HEK293 (cell line): Measurements from ENCODE around the gene CEP295NL.

Source experiments
- PBX3 ChIP-seq: sonication (generic); formaldehyde crosslinking; IDR thresholded peaks from 2 replicates; pipeline ENCODE4 v1.8.1; 2022; ENCODE audit warnings: mild to moderate bottlenecking, moderate library complexity, missing genetic modification reagents
- PRDM2 ChIP-seq: fragments of 450-650 bp; formaldehyde crosslinking; IDR thresholded peaks from 2 replicates; pipeline ENCODE4 v1.5.1; 2016; ENCODE audit warnings: missing biosample characterization, missing genetic modification characterization, borderline replicate concordance
- REPIN1 ChIP-seq: fragments of 450-650 bp; formaldehyde crosslinking; IDR thresholded peaks from 2 replicates; pipeline ENCODE4 v1.5.1; 2017; ENCODE audit warnings: missing biosample characterization, missing genetic modification characterization, low read depth
- SALL2 ChIP-seq: fragments of 450-650 bp; formaldehyde crosslinking; IDR thresholded peaks from 2 replicates; pipeline ENCODE4 v1.5.0; 2017; ENCODE audit warnings: missing biosample characterization, mild to moderate bottlenecking, missing genetic modification characterization, borderline replicate concordance
- SCRT1 ChIP-seq: fragments of 450-650 bp; formaldehyde crosslinking; IDR thresholded peaks from 2 replicates; pipeline ENCODE4 v1.5.1; 2016; ENCODE audit warnings: missing biosample characterization, missing genetic modification characterization, borderline replicate concordance
- SP3 ChIP-seq: fragments of 450-650 bp; formaldehyde crosslinking; IDR thresholded peaks from 2 replicates; pipeline ENCODE4 v1.5.1; 2016; ENCODE audit warnings: missing biosample characterization, missing genetic modification characterization
- ZBTB7A ChIP-seq: fragments of 450-650 bp; formaldehyde crosslinking; IDR thresholded peaks from 2 replicates; pipeline ENCODE4 v1.5.1; 2016; ENCODE audit warnings: low read depth, missing biosample characterization, missing genetic modification characterization
- ZBTB8A ChIP-seq: fragments of 450-650 bp; formaldehyde crosslinking; IDR thresholded peaks from 2 replicates; pipeline ENCODE4 v1.5.1; 2016; ENCODE audit warnings: missing biosample characterization, missing genetic modification characterization
- ZEB2 ChIP-seq: fragments of 450-650 bp; formaldehyde crosslinking; IDR thresholded peaks from 2 replicates; pipeline ENCODE4 v1.5.1; 2016; ENCODE audit warnings: missing biosample characterization, missing genetic modification characterization
- ZFP3 ChIP-seq: fragments of 450-650 bp; formaldehyde crosslinking; IDR thresholded peaks from 2 replicates; pipeline ENCODE4 v1.5.1; 2016; ENCODE audit warnings: low read depth, missing biosample characterization, missing genetic modification characterization
- ZIC2 ChIP-seq: fragments of 450-650 bp; formaldehyde crosslinking; IDR thresholded peaks from 2 replicates; pipeline ENCODE4 v1.5.1; 2016; ENCODE audit warnings: missing biosample characterization, missing genetic modification characterization
- ZNF112 ChIP-seq: fragments of 450-650 bp; formaldehyde crosslinking; IDR thresholded peaks from 2 replicates; pipeline ENCODE4 v1.5.0; 2017; ENCODE audit warnings: missing biosample characterization, missing genetic modification characterization
- ZNF114 ChIP-seq: fragments of 450-650 bp; formaldehyde crosslinking; IDR thresholded peaks from 2 replicates; pipeline ENCODE4 v1.5.0; 2017; ENCODE audit warnings: missing biosample characterization, missing genetic modification characterization
- ZNF121 ChIP-seq: fragments of 450-650 bp; formaldehyde crosslinking; IDR thresholded peaks from 2 replicates; pipeline ENCODE4 v1.5.1; 2016; ENCODE audit warnings: missing biosample characterization, missing genetic modification characterization
- ZNF174 ChIP-seq: fragments of 450-650 bp; formaldehyde crosslinking; IDR thresholded peaks from 2 replicates; pipeline ENCODE4 v1.5.0; 2017; ENCODE audit warnings: missing biosample characterization, mild to moderate bottlenecking, missing genetic modification characterization
- ZNF2 ChIP-seq: fragments of 450-650 bp; formaldehyde crosslinking; IDR thresholded peaks from 2 replicates; pipeline ENCODE4 v1.5.1; 2016; ENCODE audit warnings: missing biosample characterization, missing genetic modification characterization
- ZNF239 ChIP-seq: fragments of 450-650 bp; formaldehyde crosslinking; IDR thresholded peaks from 2 replicates; pipeline ENCODE4 v1.5.1; 2016; ENCODE audit warnings: missing biosample characterization, missing genetic modification characterization
- ZNF26 ChIP-seq: fragments of 450-650 bp; formaldehyde crosslinking; IDR thresholded peaks from 2 replicates; pipeline ENCODE4 v1.5.1; 2016; ENCODE audit warnings: missing biosample characterization, missing genetic modification characterization
- ZNF324 ChIP-seq: fragments of 450-650 bp; formaldehyde crosslinking; IDR thresholded peaks from 2 replicates; pipeline ENCODE4 v1.5.1; 2016; ENCODE audit warnings: missing biosample characterization, missing genetic modification characterization
- ZNF362 ChIP-seq: fragments of 450-650 bp; formaldehyde crosslinking; IDR thresholded peaks from 2 replicates; pipeline ENCODE4 v1.5.1; 2016; ENCODE audit warnings: missing biosample characterization, missing genetic modification characterization
- ZNF488 ChIP-seq: fragments of 450-650 bp; formaldehyde crosslinking; IDR thresholded peaks from 2 replicates; pipeline ENCODE4 v1.5.1; 2016; ENCODE audit warnings: missing biosample characterization, missing genetic modification characterization
- ZNF623 ChIP-seq: fragments of 450-650 bp; formaldehyde crosslinking; IDR thresholded peaks from 2 replicates; pipeline ENCODE4 v1.5.1; 2016; ENCODE audit warnings: missing biosample characterization, missing genetic modification characterization
- ZNF645 ChIP-seq: fragments of 450-650 bp; formaldehyde crosslinking; IDR thresholded peaks from 2 replicates; pipeline ENCODE4; 2016; ENCODE audit warnings: missing biosample characterization, missing genetic modification characterization
- ZNF670 ChIP-seq: fragments of 450-650 bp; formaldehyde crosslinking; IDR thresholded peaks from 2 replicates; pipeline ENCODE4 v1.5.1; 2016; ENCODE audit warnings: missing biosample characterization, missing genetic modification characterization, low read depth
- ZSCAN23 ChIP-seq: fragments of 450-650 bp; formaldehyde crosslinking; IDR thresholded peaks from 2 replicates; pipeline ENCODE4 v1.5.1; 2016; ENCODE audit warnings: missing biosample characterization, missing genetic modification characterization
- ZSCAN4 ChIP-seq: fragments of 450-650 bp; formaldehyde crosslinking; IDR thresholded peaks from 2 replicates; pipeline ENCODE4 v1.5.1; 2017; ENCODE audit warnings: missing biosample characterization, missing genetic modification characterization

Gene CEP295NL

GRCh38 chr17:78862073-78863023 lies 40.7 kb downstream of the CEP295NL start (continued):
- TF ChIP-seq ZNF488 (tag by site-specific recombination): no peak
- TF ChIP-seq ZNF26 (tag by site-specific recombination): no peak
- TF ChIP-seq ZNF114 (tag by site-specific recombination): no peak
- no peak; the same call in 1 of the 2 replicates for TF ChIP-seq SP3 (tag by site-specific recombination)
- no peak for TF ChIP-seq ZSCAN4
- no peak for TF ChIP-seq ZFP3 (tag by site-specific recombination)
- TF ChIP-seq ZSCAN23 (tag by site-specific recombination): no peak
- no peak for TF ChIP-seq ZNF670 (tag by site-specific recombination)
- no peak for TF ChIP-seq ZNF112 (tag by site-specific recombination)
- TF ChIP-seq SCRT1: no peak
- no peak for TF ChIP-seq ZNF362 (tag by site-specific recombination)
- no peak for TF ChIP-seq ZNF239 (tag by site-specific recombination)
- peak; percentile 31; the same call in 1 of the 2 replicates for TF ChIP-seq ZIC2
- TF ChIP-seq SALL2 (tag by site-specific recombination): no peak
- no peak for TF ChIP-seq ZBTB8A
- TF ChIP-seq PRDM2: no peak
- TF ChIP-seq REPIN1 (tag by site-specific recombination): no peak
- no peak for TF ChIP-seq ZNF324 (tag by site-specific recombination)
- no peak for TF ChIP-seq ZBTB7A
- no peak for TF ChIP-seq ZNF645 (tag by site-specific recombination)
- TF ChIP-seq ZNF174 (tag by site-specific recombination): no peak
- 0 out of 2 replicates have a peak, but pooled peaks have one; percentile 28 for TF ChIP-seq ZEB2 (tag by site-specific recombination)
- no peak for TF ChIP-seq ZNF623 (tag by site-specific recombination)
- TF ChIP-seq ZNF121: no peak
- TF ChIP-seq ZNF2 (tag by site-specific recombination): no peak
- no peak for TF ChIP-seq PBX3 (CRISPR knock-in tag)
